Measurements from ENCODE around the gene PASK.
A peak's percentile ranks its signal among the peaks of the same experiment; 100 is the strongest.
"Not testable (repeated sequence)": the region's sequence is repeated elsewhere in the genome, so short reads cannot be mapped to it uniquely, and the experiment has no call there.

PASK gene

GRCh38 chr2:241102239-241102803 is 47.0 kb downstream of the PASK start, which contains the start of gene MTERF4:
Gene MTERF4 (minus strand): TSS chr2:241102287. CDS start chr2:241102273, 14 bp downstream.
- peak; percentile 30 for DNase-seq

- DNase-seq = no peak
Measured at GRCh38 chr2:241099246-241099645, 50.0 kb downstream of the PASK start.

- DNase-seq = no peak
Measured at GRCh38 chr2:241096979-241097378, 52.3 kb downstream of the PASK start.

GRCh38 chr2:241095594-241096290 is 53.5 kb downstream of the PASK start:
- no peak for DNase-seq

GRCh38 chr2:241094924-241095420 is 54.3 kb downstream of the PASK start:
- DNase-seq = no peak

GRCh38 chr2:241094172-241094571 is 55.1 kb downstream of the PASK start:
- no peak for DNase-seq

GRCh38 chr2:241093133-241093781 is 56.0 kb downstream of the PASK start:
- DNase-seq = not testable (repeated sequence)

- DNase-seq = no peak
Measured at GRCh38 chr2:241092677-241093076, 56.6 kb downstream of the PASK start.

- DNase-seq = no peak
Measured at GRCh38 chr2:241091734-241092445, 57.4 kb downstream of the PASK start.

- no peak for DNase-seq
Measured at GRCh38 chr2:241091201-241091600, 58.1 kb downstream of the PASK start.

GRCh38 chr2:241088791-241089732 is 60.2 kb downstream of the PASK start:
- no peak for DNase-seq

- no peak for DNase-seq
Measured at GRCh38 chr2:241088376-241088775, 60.9 kb downstream of the PASK start.

GRCh38 chr2:241087420-241088268 is 61.6 kb downstream of the PASK start:
- DNase-seq = no peak

GRCh38 chr2:241084856-241085444 is 64.3 kb downstream of the PASK start:
- DNase-seq = no peak

GRCh38 chr2:241083091-241083415 is 66.2 kb downstream of the PASK start:
- no peak for DNase-seq

GRCh38 chr2:241082341-241083090 is 66.8 kb downstream of the PASK start:
- no peak for DNase-seq

- DNase-seq = no peak
Measured at GRCh38 chr2:241081643-241082340, 67.5 kb downstream of the PASK start.

GRCh38 chr2:241081190-241081642 is 68.1 kb downstream of the PASK start:
- no peak for DNase-seq

All from GOT3 (cell line).